Loucy (cell line): ENCODE measurements around the gene MCF2L2.
"Not testable (repeated sequence)": the region's sequence is repeated elsewhere in the genome, so short reads cannot be mapped to it uniquely, and the experiment has no call there.

Experiments
- H2AFZ ChIP-seq: fragments of 200-600 bp; sonication (generic); 2 replicates; pipeline ENCODE4 v1.6.0; 2016; ENCODE audit warnings: antibody characterized with exemption, mild to moderate bottlenecking, low read length, moderate library complexity
- H3F3A ChIP-seq: fragments of 200-600 bp; 2 replicates; pipeline ENCODE4 v1.6.0; 2016; ENCODE audit warnings: antibody characterized with exemption, low read depth, mild to moderate bottlenecking
- H3K27me3 ChIP-seq: fragments of 200-600 bp; sonication (generic); 2 replicates; pipeline ENCODE4 v1.6.1; 2014; ENCODE audit warnings: low read length, mild to moderate bottlenecking; ENCODE audit not compliant: insufficient read depth, poor library complexity, severe bottlenecking
- H3K36me3 ChIP-seq: fragments of 200-600 bp; sonication (generic); 2 replicates; pipeline ENCODE4 v1.6.1; 2016; ENCODE audit warnings: low read length; ENCODE audit not compliant: insufficient read depth
- H3K4me1 ChIP-seq: fragments of 200-600 bp; sonication (generic); 2 replicates; pipeline ENCODE4 v1.5.1; 2014; ENCODE audit warnings: low read length, mild to moderate bottlenecking; ENCODE audit not compliant: insufficient read depth, poor library complexity, severe bottlenecking
- H3K4me2 ChIP-seq: fragments of 200-600 bp; sonication (generic); 2 replicates; pipeline ENCODE4 v1.6.0; 2014; ENCODE audit warnings: antibody characterized with exemption, low read length, low read depth, mild to moderate bottlenecking; ENCODE audit not compliant: poor library complexity, severe bottlenecking
- H3K4me3 ChIP-seq: fragments of 200-600 bp; sonication (generic); 2 replicates; pipeline ENCODE4 v1.5.1; 2014; ENCODE audit warnings: low read length, mild to moderate bottlenecking, mixed read lengths; ENCODE audit not compliant: poor library complexity, severe bottlenecking
- H3K79me2 ChIP-seq: fragments of 200-600 bp; sonication (generic); 2 replicates; pipeline ENCODE4 v1.6.1; 2014; ENCODE audit warnings: low read length; ENCODE audit not compliant: insufficient read depth
- H3K9ac ChIP-seq: fragments of 200-600 bp; sonication (generic); 2 replicates; pipeline ENCODE4 v1.6.0; 2014; ENCODE audit warnings: mild to moderate bottlenecking, low read depth, low read length, moderate library complexity; ENCODE audit not compliant: poor library complexity, severe bottlenecking
- H3K9me2 ChIP-seq: fragments of 200-600 bp; sonication (generic); replicated peaks from 2 replicates; pipeline ENCODE4 v1.6.1; 2016; ENCODE audit warnings: low read depth, low read length, mixed read lengths
- H3K9me3 ChIP-seq: fragments of 200-600 bp; sonication (generic); 2 replicates; pipeline ENCODE4 v1.6.1; 2014; ENCODE audit warnings: mild to moderate bottlenecking, antibody characterized with exemption, low read length, low read depth; ENCODE audit not compliant: insufficient read depth
- H4K20me1 ChIP-seq: fragments of 200-600 bp; sonication (generic); 2 replicates; pipeline ENCODE4 v1.6.0; 2014; ENCODE audit warnings: antibody characterized with exemption, low read length, mild to moderate bottlenecking; ENCODE audit not compliant: insufficient read depth, poor library complexity, severe bottlenecking
- CTCF ChIP-seq: fragments of 200-600 bp; sonication (generic); conservative IDR thresholded peaks from 2 replicates; pipeline ENCODE4 v1.5.1; 2014; ENCODE audit warnings: mild to moderate bottlenecking, antibody characterized with exemption, low read length
- EZH2phosphoT487 ChIP-seq: fragments of 200-600 bp; IDR thresholded peaks from 2 replicates; pipeline ENCODE4 v1.6.1; 2018; ENCODE audit warnings: antibody characterized with exemption, mild to moderate bottlenecking, moderate library complexity, borderline replicate concordance

The MCF2L2 gene

GRCh38 chr3:183372911-183373310 lies 55.5 kb downstream of the MCF2L2 start:
- Histone ChIP-seq H3K27me3 (no peaks in the 10 kb centered on the region), H3K4me2 (no peak overlapping the region), H3K9me2 (no peaks in the 10 kb centered on the region), H3K36me3 (no peaks in the 10 kb centered on the region), H4K20me1 (no peaks in the 10 kb centered on the region), H3K4me3 (no peak overlapping the region), H3K9ac (no peak overlapping the region), H3K79me2 (no peaks in the 10 kb centered on the region), H2AFZ (no peak overlapping the region), H3F3A (no peaks in the 10 kb centered on the region), H3K9me3 (no peaks in the 10 kb centered on the region), H3K4me1 (no peaks in the 10 kb centered on the region)
- TF ChIP-seq CTCF (no peak), EZH2phosphoT487 (no peak)

DNA sequence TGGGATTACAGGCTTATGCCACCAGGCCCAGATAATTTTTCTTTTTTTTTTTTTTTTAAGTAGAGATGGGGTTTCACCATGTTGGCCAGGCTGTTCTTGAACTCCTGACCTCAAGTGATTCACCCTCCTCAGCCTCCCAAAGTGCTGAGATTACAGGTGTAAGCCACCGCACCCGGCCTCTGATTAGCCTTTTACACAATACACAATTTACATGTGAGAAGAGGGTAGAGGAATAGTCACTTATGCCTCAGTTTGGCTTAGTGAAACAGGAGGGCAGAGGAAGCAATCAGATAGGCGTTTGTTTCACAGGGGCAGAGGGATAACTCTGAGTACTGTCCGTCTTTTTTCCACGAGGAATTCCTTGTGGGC lies 56.8 kb downstream of the MCF2L2 start:
- not testable (repeated sequence) for H3F3A ChIP-seq, H3K27me3 ChIP-seq, H4K20me1 ChIP-seq, H2AFZ ChIP-seq, H3K79me2 ChIP-seq, H3K9me2 ChIP-seq, H3K4me1 ChIP-seq, H3K9me3 ChIP-seq, H3K36me3 ChIP-seq, H3K4me3 ChIP-seq, H3K4me2 ChIP-seq, H3K9ac ChIP-seq

GRCh38 chr3:183370391-183370790 lies 58.0 kb downstream of the MCF2L2 start:
- no peak for TF ChIP-seq CTCF
- TF ChIP-seq EZH2phosphoT487: no peak
- Histone ChIP-seq H3K9me3 (no peaks in the 10 kb centered on the region), H2AFZ (no peak overlapping the region), H3K36me3 (no peaks in the 10 kb centered on the region), H3K9me2 (no peaks in the 10 kb centered on the region), H3K79me2 (no peaks in the 10 kb centered on the region), H3K9ac (no peak overlapping the region), H3K27me3 (no peaks in the 10 kb centered on the region), H3K4me2 (no peak overlapping the region), H3K4me3 (no peak overlapping the region), H3F3A (no peaks in the 10 kb centered on the region), H3K4me1 (no peaks in the 10 kb centered on the region), H4K20me1 (no peaks in the 10 kb centered on the region)

- Histone ChIP-seq H4K20me1 (no peaks in the 10 kb centered on the region), H3K9me3 (no peaks in the 10 kb centered on the region), H3K9me2 (no peaks in the 10 kb centered on the region), H3K36me3 (no peaks in the 10 kb centered on the region), H3K4me2 (no peak overlapping the region), H3K9ac (no peak overlapping the region), H3F3A (no peaks in the 10 kb centered on the region), H3K4me3 (no peak overlapping the region), H3K27me3 (no peaks in the 10 kb centered on the region), H2AFZ (no peak overlapping the region), H3K79me2 (no peaks in the 10 kb centered on the region), H3K4me1 (no peaks in the 10 kb centered on the region)
- TF ChIP-seq EZH2phosphoT487 (no peak), CTCF (no peak)
These were observed 58.8 kb downstream of the MCF2L2 start for GRCh38 chr3:183369627-183370026.
